NT2/D1 (cell line): ENCODE data around the gene ZFR.
"Not testable (repeated sequence)": the region's sequence is repeated elsewhere in the genome, so short reads cannot be mapped to it uniquely, and the experiment has no call there.

Source experiments
- DNase-seq: peaks from one replicate; pipeline ENCODE4 v3.0.0-alpha.2; 2011; ENCODE audit warnings: low read depth, low spot score
- H3K27me3 ChIP-seq: 2 replicates; pipeline ENCODE4 v1.6.0; 2011; ENCODE audit warnings: mild to moderate bottlenecking; ENCODE audit not compliant: insufficient read length, insufficient read depth
- H3K36me3 ChIP-seq: 2 replicates; pipeline ENCODE4 v1.6.1; 2011; ENCODE audit warnings: mild to moderate bottlenecking, low read length, mixed read lengths; ENCODE audit not compliant: insufficient read depth, insufficient read length
- H3K4me1 ChIP-seq: 2 replicates; pipeline ENCODE4 v1.5.1; 2011; ENCODE audit not compliant: insufficient read depth, insufficient read length
- H3K4me3 ChIP-seq: 2 replicates; pipeline ENCODE4 v1.5.1; 2011; ENCODE audit warnings: low read depth; ENCODE audit not compliant: insufficient read length
- H3K9ac ChIP-seq: 2 replicates; pipeline ENCODE4 v1.6.0; 2011; ENCODE audit warnings: low read depth; ENCODE audit not compliant: insufficient read length
- H3K9me3 ChIP-seq: 2 replicates; pipeline ENCODE4 v1.5.1; 2011; ENCODE audit warnings: mild to moderate bottlenecking, low read length; ENCODE audit not compliant: insufficient read depth
- SUZ12 ChIP-seq: IDR thresholded peaks from 2 replicates; pipeline ENCODE4 v1.6.1; 2011; ENCODE audit not compliant: insufficient read length, insufficient read depth; ENCODE audit errors: extremely low read depth
- YY1 ChIP-seq: IDR thresholded peaks from 2 replicates; pipeline ENCODE4 v1.6.1; 2011; ENCODE audit not compliant: insufficient read length, insufficient read depth
- ZNF274 ChIP-seq: IDR thresholded peaks from 2 replicates; pipeline ENCODE4 v1.6.1; 2011; ENCODE audit warnings: mild to moderate bottlenecking, low read depth, low read length

ZFR gene

GRCh38 chr5:32378966-32379365 lies 65.6 kb downstream of the ZFR start:
- no peak for TF ChIP-seq ZNF274
- no peak for TF ChIP-seq YY1
- no peak for TF ChIP-seq SUZ12
- Histone ChIP-seq H3K4me1 (no peaks in the 10 kb centered on the region), H3K27me3 (no peaks in the 10 kb centered on the region), H3K9ac (no peak overlapping the region), H3K36me3 (peaks cover 46% of the 10 kb centered on the region), H3K4me3 (no peak overlapping the region), H3K9me3 (no peaks in the 10 kb centered on the region)
- DNase-seq, result no peak

GRCh38 chr5:32369542-32370155 lies 74.9 kb downstream of the ZFR start:
- DNase-seq, result no peak
- no peak overlapping the region for H3K4me3 ChIP-seq
- TF ChIP-seq ZNF274 (no peak), YY1 (no peak), SUZ12 (no peak)
- peaks cover 37% of the 10 kb centered on the region for H3K36me3 ChIP-seq
- H3K4me1 ChIP-seq, result no peaks in the 10 kb centered on the region
- H3K9me3 ChIP-seq, result no peaks in the 10 kb centered on the region
- H3K9ac ChIP-seq, result no peak overlapping the region
- H3K27me3 ChIP-seq, result no peaks in the 10 kb centered on the region

GRCh38 chr5:32369032-32369431 lies 75.5 kb downstream of the ZFR start:
- no peaks in the 10 kb centered on the region for H3K27me3 ChIP-seq

GRCh38 chr5:32367271-32367670 lies 77.3 kb downstream of the ZFR start:
- not testable (repeated sequence) for DNase-seq, H3K4me1 ChIP-seq, H3K4me3 ChIP-seq, H3K9me3 ChIP-seq, H3K27me3 ChIP-seq, H3K9ac ChIP-seq
- peaks cover 41% of the 10 kb centered on the region for H3K36me3 ChIP-seq

More at GRCh38 chr5:32369032-32369431, 75.5 kb downstream of the ZFR start:
- Histone ChIP-seq H3K9ac (no peak overlapping the region), H3K4me1 (no peaks in the 10 kb centered on the region), H3K36me3 (peaks cover 35% of the 10 kb centered on the region), H3K4me3 (no peak overlapping the region), H3K9me3 (no peaks in the 10 kb centered on the region)
- no peak for DNase-seq
- TF ChIP-seq SUZ12 (no peak), YY1 (no peak)

GRCh38 chr5:32365623-32366022 lies 78.9 kb downstream of the ZFR start:
- no peak overlapping the region for H3K4me3 ChIP-seq
- no peaks in the 10 kb centered on the region for H3K9me3 ChIP-seq
- H3K9ac ChIP-seq, result no peak overlapping the region
- TF ChIP-seq ZNF274 (no peak), SUZ12 (no peak), YY1 (no peak)
- peaks cover 34% of the 10 kb centered on the region for H3K36me3 ChIP-seq
- no peaks in the 10 kb centered on the region for H3K4me1 ChIP-seq
- H3K27me3 ChIP-seq, result no peaks in the 10 kb centered on the region
- no peak for DNase-seq

GRCh38 chr5:32363030-32363429 lies 81.5 kb downstream of the ZFR start:
- Histone ChIP-seq H3K36me3 (peaks cover 28% of the 10 kb centered on the region), H3K27me3 (no peaks in the 10 kb centered on the region), H3K9ac (no peak overlapping the region), H3K4me3 (no peak overlapping the region), H3K9me3 (no peaks in the 10 kb centered on the region), H3K4me1 (peaks cover 2% of the 10 kb centered on the region)
- TF ChIP-seq YY1, result no peak
- TF ChIP-seq SUZ12, result no peak
- no peak for TF ChIP-seq ZNF274
- no peak for DNase-seq

- no peak for TF ChIP-seq YY1
- TF ChIP-seq ZNF274, result no peak
- Histone ChIP-seq H3K4me3 (no peak overlapping the region), H3K27me3 (no peaks in the 10 kb centered on the region), H3K9me3 (no peaks in the 10 kb centered on the region), H3K4me1 (peaks cover 2% of the 10 kb centered on the region), H3K36me3 (peaks cover 28% of the 10 kb centered on the region), H3K9ac (no peak overlapping the region)
- DNase-seq, result no peak
Observed at GRCh38 chr5:32362527-32362926, 82.0 kb downstream of the ZFR start.

GRCh38 chr5:32360906-32361305 lies 83.6 kb downstream of the ZFR start:
- Histone ChIP-seq H3K27me3 (no peaks in the 10 kb centered on the region), H3K9me3 (no peaks in the 10 kb centered on the region), H3K4me1 (peaks cover 2% of the 10 kb centered on the region), H3K9ac (no peak overlapping the region), H3K4me3 (no peak overlapping the region), H3K36me3 (peaks cover 30% of the 10 kb centered on the region)
- DNase-seq, result no peak
- TF ChIP-seq ZNF274, result no peak
- no peak for TF ChIP-seq SUZ12
- TF ChIP-seq YY1, result no peak
